Mesodermal cell (in vitro differentiated cells): ENCODE data around the gene ACTMAP.
"Not testable (repeated sequence)": the region's sequence is repeated elsewhere in the genome, so short reads cannot be mapped to it uniquely, and the experiment has no call there.

Source experiments
- H3K27ac ChIP-seq: 2 replicates; pipeline ENCODE4 v1.7.0; 2013; ENCODE audit warnings: mild to moderate bottlenecking, low read depth, low read length, moderate library complexity; ENCODE audit not compliant: severe bottlenecking
- H3K36me3 ChIP-seq: 2 replicates; pipeline ENCODE4 v1.7.1; 2013; ENCODE audit warnings: mild to moderate bottlenecking, low read length, moderate library complexity; ENCODE audit not compliant: control insufficient read depth, insufficient read depth
- H3K4me1 ChIP-seq: one replicate; pipeline ENCODE4 v1.7.1; 2013; ENCODE audit warnings: mild to moderate bottlenecking, low read length; ENCODE audit not compliant: insufficient read depth, control insufficient read depth, poor library complexity, severe bottlenecking
- H3K4me3 ChIP-seq: 2 replicates; pipeline ENCODE4 v1.7.0; 2013; ENCODE audit warnings: low read length, control low read depth, mild to moderate bottlenecking; ENCODE audit not compliant: insufficient read depth, poor library complexity, severe bottlenecking; ENCODE audit errors: extremely low read depth
- H3K9me3 ChIP-seq: 2 replicates; pipeline ENCODE4 v1.7.1; 2013; ENCODE audit warnings: mild to moderate bottlenecking, low read length, moderate library complexity; ENCODE audit not compliant: control insufficient read depth
- WGBS, 2 experiments: methylation state at CpG; one replicate each; pipeline ENCODE4 v1.1.5; 2013; ENCODE audit warnings: missing lambda C conversion rate in 2 of 2; ENCODE audit not compliant: insufficient coverage in 2 of 2; 5-methylcytosine and 5-hydroxymethylcytosine counted together

ACTMAP gene

GRCh38 chr19:40774916-40775631 lies 24.8 kb upstream of the ACTMAP start, which contains the start of gene MIA:
Gene MIA (plus strand): TSS chr19:40775521. CDS start chr19:40775543, 22 bp downstream.
- 77 to 100% methylated on average over 5 to 8 of the region's 9 CpGs for WGBS, 2 experiments

GRCh38 chr19:40771101-40771862 lies 21.0 kb upstream of the ACTMAP start:
- WGBS, 2 experiments = 96% methylated on average over 8 to 10 of the region's 10 CpGs
- H3K9me3 ChIP-seq, H3K27ac ChIP-seq, H3K4me3 ChIP-seq: not testable (repeated sequence)
- peaks cover 35% of the 10 kb centered on the region for H3K36me3 ChIP-seq
- peaks cover 17% of the 10 kb centered on the region for H3K4me1 ChIP-seq

More at GRCh38 chr19:40774916-40775631, 24.8 kb upstream of the ACTMAP start, which contains the start of gene MIA:
- Histone ChIP-seq H3K9me3 (no peaks in the 10 kb centered on the region), H3K27ac (peak within 1 kb of the TSS; percentile 59), H3K4me1 (peaks cover 17% of the 10 kb centered on the region), H3K4me3 (no peak within 1 kb of the TSS), H3K36me3 (peaks cover 16% of the 10 kb centered on the region)

- Histone ChIP-seq H3K9me3 (no peaks in the 10 kb centered on the region), H3K27ac (no peak overlapping the region), H3K4me3 (no peak overlapping the region), H3K4me1 (no peaks in the 10 kb centered on the region), H3K36me3 (peaks cover 60% of the 10 kb centered on the region)
- 90 to 95% methylated on average over 5 of the region's 5 CpGs for WGBS, 2 experiments
Observed at GRCh38 chr19:40768869-40769268, 18.6 kb upstream of the ACTMAP start.

- not testable (repeated sequence) for H3K4me1 ChIP-seq, H3K27ac ChIP-seq, H3K4me3 ChIP-seq, H3K9me3 ChIP-seq
- peaks cover 75% of the 10 kb centered on the region for H3K36me3 ChIP-seq
- WGBS, 2 experiments = 95 to 97% methylated on average over 10 of the region's 13 CpGs
Observed at GRCh38 chr19:40766385-40766784, 16.1 kb upstream of the ACTMAP start.

- 91 to 100% methylated on average over 5 to 7 of the region's 10 CpGs for WGBS, 2 experiments
- Histone ChIP-seq H3K27ac (no peak overlapping the region), H3K36me3 (peaks cover 93% of the 10 kb centered on the region)
Observed at GRCh38 chr19:40763963-40764362, 13.7 kb upstream of the ACTMAP start.

GRCh38 chr19:40763526-40763925 lies 13.2 kb upstream of the ACTMAP start:
- Histone ChIP-seq H3K27ac (no peak overlapping the region), H3K4me1 (no peaks in the 10 kb centered on the region), H3K4me3 (no peak overlapping the region), H3K36me3 (peaks cover 91% of the 10 kb centered on the region), H3K9me3 (no peaks in the 10 kb centered on the region)
- 91 to 97% methylated on average over 4 to 7 of the region's 7 CpGs for WGBS, 2 experiments

More at GRCh38 chr19:40763963-40764362, 13.7 kb upstream of the ACTMAP start:
- H3K4me3 ChIP-seq = no peak overlapping the region
- H3K9me3 ChIP-seq = no peaks in the 10 kb centered on the region
- no peaks in the 10 kb centered on the region for H3K4me1 ChIP-seq

- Histone ChIP-seq H3K4me1 (no peaks in the 10 kb centered on the region), H3K4me3 (no peak overlapping the region), H3K36me3 (peaks cover 95% of the 10 kb centered on the region), H3K27ac (peak overlapping the region; percentile 41), H3K9me3 (no peaks in the 10 kb centered on the region)
- 94 to 96% methylated on average over 14 of the region's 17 CpGs for WGBS, 2 experiments
Observed at GRCh38 chr19:40762754-40763470, 12.6 kb upstream of the ACTMAP start.

- peaks cover 20% of the 10 kb centered on the region for H3K4me1 ChIP-seq
- H3K4me3 ChIP-seq = no peak overlapping the region
- H3K27ac ChIP-seq = no peak overlapping the region
- peaks cover 93% of the 10 kb centered on the region for H3K36me3 ChIP-seq
- 97 to 99% methylated on average over 8 to 12 of the region's 13 CpGs for WGBS, 2 experiments
- no peaks in the 10 kb centered on the region for H3K9me3 ChIP-seq
Observed at GRCh38 chr19:40759352-40759751, 9.1 kb upstream of the ACTMAP start.

- peaks cover 92% of the 10 kb centered on the region for H3K36me3 ChIP-seq
- H3K9me3 ChIP-seq = no peaks in the 10 kb centered on the region
- H3K4me3 ChIP-seq = no peak overlapping the region
- H3K4me1 ChIP-seq = peaks cover 23% of the 10 kb centered on the region
- 100% methylated on average over 3 of the region's 3 CpGs; no CpG with 5 or more reads in 1 of the 2 experiments for WGBS, 2 experiments
- H3K27ac ChIP-seq = no peak overlapping the region
Observed at GRCh38 chr19:40758491-40758890, 8.2 kb upstream of the ACTMAP start.

- H3K36me3 ChIP-seq = peaks cover 89% of the 10 kb centered on the region
- 94 to 97% methylated on average over 7 to 10 of the region's 11 CpGs for WGBS, 2 experiments
- peaks cover 23% of the 10 kb centered on the region for H3K4me1 ChIP-seq
- H3K27ac ChIP-seq = no peak overlapping the region
- H3K4me3 ChIP-seq = no peak overlapping the region
- no peaks in the 10 kb centered on the region for H3K9me3 ChIP-seq
Observed at GRCh38 chr19:40756502-40757110, 6.3 kb upstream of the ACTMAP start.
